Activated T-cell treated with anti-CD3 and anti-CD28 coated beads, Interleukin-2, amount 50 U/mL, for 4 hours (primary cell): ENCODE results near the gene PPIF. TPM values are rescaled to one million over a fixed set of nuclear protein-coding genes. Genes with fewer than 3 reads are reported as not detected.

Experiments used
- ATAC-seq, 2 donors: fragments of 200-7000 bp; cut with Tn5 transposase; one replicate each; pipeline ENCODE4 v1.10.0; 2021
- DNase-seq: peaks from one replicate; pipeline ENCODE4 v3.0.0-alpha.2; 2020
- H3K27me3 Mint-ChIP-seq: one replicate; pipeline ENCODE4 v1.8.0; 2021; ENCODE audit warnings: low read depth, mixed read lengths
- H3K36me3 Mint-ChIP-seq: one replicate; pipeline ENCODE4 v1.8.0; 2022; ENCODE audit warnings: mixed read lengths; ENCODE audit not compliant: insufficient read depth
- H3K4me1 Mint-ChIP-seq: one replicate; pipeline ENCODE4 v1.8.0; 2021; ENCODE audit warnings: low read depth, mixed read lengths
- H3K4me3 Mint-ChIP-seq: one replicate; pipeline ENCODE4 v1.8.0; 2021; ENCODE audit warnings: mild to moderate bottlenecking, moderate library complexity, mixed read lengths
- H3K9me3 Mint-ChIP-seq: one replicate; pipeline ENCODE4 v1.8.0; 2021; ENCODE audit warnings: mixed read lengths
- total RNA-seq, 3 donors: library from RNA; stranded (reverse); gene quantifications; one replicate each; pipeline ENCODE4 v1.2.1, GENCODE V29; 2021

PPIF gene
- total RNA-seq, 3 donors from 2014 or later: 199 to 232 (median 203) TPM

DNA sequence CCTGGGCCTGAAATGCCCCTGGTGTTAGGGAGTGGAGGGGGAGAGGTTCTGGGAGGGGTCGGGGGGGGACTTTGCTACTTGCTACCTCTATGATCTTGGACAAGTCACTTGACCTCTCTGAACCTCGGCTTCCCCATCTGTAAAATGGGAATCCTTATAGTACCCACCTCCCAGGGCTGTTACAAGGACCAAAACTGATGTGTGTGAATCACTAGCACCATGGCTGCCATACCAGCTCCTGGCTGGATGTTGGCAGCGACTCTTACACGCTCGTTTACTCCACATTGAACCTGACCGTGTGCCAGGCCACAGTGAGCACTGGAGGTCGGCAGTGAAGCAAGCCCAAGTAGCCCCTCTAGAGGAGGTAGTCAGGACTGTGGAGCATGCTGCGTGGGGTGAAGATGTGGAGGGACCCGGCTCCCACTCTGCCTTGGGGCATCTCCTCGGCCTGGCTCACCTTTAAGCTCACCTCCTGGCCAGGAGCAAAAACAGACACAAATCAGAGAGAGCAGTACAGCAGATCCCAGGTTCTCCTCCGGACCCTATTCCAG, 28.9 kb downstream of the PPIF start:
- Mint-ChIP-seq H3K36me3 (no peaks in the 10 kb centered on the region), H3K4me1 (peaks cover 3% of the 10 kb centered on the region), H3K27me3 (no peaks in the 10 kb centered on the region), H3K4me3 (no peak overlapping the region), H3K9me3 (peaks cover 5% of the 10 kb centered on the region)
- DNase-seq (no peak), ATAC-seq (no peak)

DNA sequence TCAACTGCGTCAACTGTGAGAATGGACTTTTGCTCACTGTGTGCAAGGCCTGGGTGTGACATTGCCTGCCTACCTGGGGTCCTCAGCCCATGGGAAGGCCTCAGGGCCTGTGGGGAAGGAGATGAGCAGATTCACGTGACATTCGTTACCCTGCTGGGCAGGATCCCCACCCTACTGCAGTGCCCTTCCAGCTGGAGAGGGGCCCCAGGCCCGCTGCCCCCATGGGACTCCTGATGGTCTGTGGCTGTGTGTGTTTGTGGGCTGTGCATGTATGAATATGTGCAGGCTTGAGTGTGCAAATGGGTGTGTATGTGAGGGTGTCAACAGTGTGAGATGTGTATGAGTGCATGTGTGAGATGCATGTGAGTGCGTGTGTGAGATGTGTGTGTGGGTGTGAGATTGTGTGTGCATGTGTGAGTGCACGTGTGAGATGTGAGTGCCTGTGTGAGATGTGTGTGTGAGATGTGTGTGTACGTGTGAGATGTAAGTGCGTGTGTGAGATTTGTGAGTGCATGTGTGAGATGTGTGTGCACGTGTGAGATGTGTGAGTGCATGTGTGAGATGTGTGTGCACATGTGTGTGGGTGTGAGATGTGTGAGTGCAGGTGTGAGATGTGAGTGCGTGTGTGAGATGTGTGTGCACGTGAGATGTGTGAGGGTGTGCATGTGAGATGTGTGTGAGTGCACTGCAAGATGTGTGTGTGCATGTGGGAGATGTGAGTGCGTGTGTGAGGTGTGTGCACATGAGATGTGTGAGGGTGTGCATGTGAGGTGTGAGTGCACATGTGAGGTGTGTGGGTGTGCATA, 29.7 kb downstream of the PPIF start:
- H3K9me3 Mint-ChIP-seq: no peaks in the 10 kb centered on the region
- ATAC-seq (no peak), DNase-seq (no peak)
- H3K36me3 Mint-ChIP-seq: no peaks in the 10 kb centered on the region
- H3K27me3 Mint-ChIP-seq: no peaks in the 10 kb centered on the region
- H3K4me3 Mint-ChIP-seq: no peak overlapping the region
- H3K4me1 Mint-ChIP-seq: peaks cover 3% of the 10 kb centered on the region

DNA sequence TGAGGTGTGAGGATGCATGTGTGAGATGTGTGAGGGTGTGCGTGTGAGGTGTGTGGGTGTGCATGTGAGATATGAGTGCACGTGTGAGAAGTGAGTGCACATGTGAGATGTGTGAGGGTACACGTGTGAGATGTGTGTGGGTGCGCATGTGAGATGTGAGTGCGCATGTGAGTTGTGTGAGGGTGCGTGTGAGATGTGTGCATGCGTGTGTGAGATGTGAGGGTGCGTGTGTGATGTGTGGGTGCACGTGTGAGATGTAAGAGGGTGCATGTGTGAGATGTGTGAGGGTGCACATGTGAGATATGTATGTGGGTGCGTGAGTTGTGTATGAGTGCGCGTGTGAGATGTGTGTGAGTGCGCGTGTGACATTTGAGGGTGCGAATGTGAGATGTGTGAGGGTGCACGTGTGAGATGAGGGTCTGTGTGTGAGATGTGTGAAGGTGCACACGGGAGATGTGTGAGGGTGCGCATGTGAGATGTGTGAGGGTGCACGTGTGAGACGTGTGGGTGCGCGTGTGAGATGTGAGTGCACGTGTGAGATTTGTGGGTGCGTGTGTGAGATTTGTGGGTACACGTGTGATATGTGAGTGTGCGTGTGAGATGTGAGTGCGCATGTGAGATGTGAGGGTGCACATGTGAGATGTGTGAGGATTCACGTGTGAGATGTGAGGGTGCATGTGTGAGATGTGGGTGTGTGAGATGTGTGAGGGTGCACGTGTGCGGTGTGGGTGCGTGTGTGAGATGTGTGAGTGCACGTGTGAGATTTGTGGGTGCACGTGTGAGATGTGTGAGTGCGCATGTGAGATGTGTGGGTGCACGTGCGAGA, 30.5 kb downstream of the PPIF start:
- Mint-ChIP-seq H3K36me3 (no peaks in the 10 kb centered on the region), H3K4me3 (no peak overlapping the region), H3K9me3 (no peaks in the 10 kb centered on the region), H3K27me3 (no peaks in the 10 kb centered on the region), H3K4me1 (peaks cover 3% of the 10 kb centered on the region)
- no peak for DNase-seq
- ATAC-seq: no peak

DNA sequence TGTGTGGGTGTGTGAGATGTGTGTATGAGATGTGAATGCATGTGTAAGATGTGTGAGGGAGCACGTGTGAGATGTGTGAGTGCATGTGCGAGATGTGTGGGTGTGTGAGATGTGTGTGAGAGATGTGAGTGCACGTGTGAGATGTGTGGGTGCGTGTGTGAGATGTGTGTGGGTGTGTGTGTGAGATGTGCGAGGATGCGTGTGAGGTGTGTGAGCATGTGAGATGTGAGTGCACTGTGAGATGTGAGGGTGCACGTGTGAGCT, 31.0 kb downstream of the PPIF start:
- no peaks in the 10 kb centered on the region for H3K27me3 Mint-ChIP-seq
- H3K4me3 Mint-ChIP-seq: no peak overlapping the region
- DNase-seq: no peak
- H3K4me1 Mint-ChIP-seq: peaks cover 3% of the 10 kb centered on the region
- ATAC-seq: no peak
- H3K36me3 Mint-ChIP-seq: no peaks in the 10 kb centered on the region
- no peaks in the 10 kb centered on the region for H3K9me3 Mint-ChIP-seq

DNA sequence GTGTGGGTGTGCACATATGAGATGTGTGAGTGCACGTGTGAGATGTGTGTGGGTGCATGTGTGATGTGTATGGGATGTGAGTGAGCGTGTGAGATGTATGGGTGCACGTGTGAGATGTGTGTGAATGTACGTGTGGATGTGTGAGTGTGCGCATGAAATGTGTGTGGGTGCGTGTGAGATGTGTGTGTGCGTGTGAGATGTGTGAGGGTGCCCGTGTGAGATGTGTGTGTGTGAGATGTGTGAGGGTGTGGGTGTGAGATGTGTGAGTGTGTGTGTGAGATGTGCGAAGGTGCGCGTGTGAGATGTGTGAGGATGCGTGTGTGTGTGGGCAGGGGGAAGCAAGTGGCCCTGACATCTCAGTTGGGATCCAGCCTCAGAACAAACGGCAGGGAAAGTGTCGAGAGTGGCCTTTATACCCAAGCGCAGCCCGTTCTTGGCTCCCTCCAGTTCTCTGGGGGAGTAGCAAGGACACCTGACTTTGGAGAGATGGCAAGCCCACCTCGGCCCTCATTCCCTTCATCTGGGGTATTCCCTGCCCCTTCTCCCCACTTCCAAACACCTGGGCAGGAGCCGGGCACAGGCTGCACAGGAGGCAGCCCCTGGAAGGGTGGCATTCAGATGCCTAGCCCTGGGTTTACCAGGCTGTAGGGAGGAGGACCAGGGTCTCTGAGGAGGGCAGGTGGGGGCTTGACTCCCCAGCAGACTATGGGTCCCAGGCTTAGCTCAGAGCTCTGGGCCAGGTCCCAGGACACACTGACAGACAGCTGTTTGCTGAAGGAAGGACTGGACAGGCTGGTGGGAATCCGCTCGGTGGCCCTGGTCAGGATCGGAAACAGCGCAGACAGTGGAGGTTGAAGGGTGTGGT, 31.6 kb downstream of the PPIF start:
- H3K4me1 Mint-ChIP-seq: peaks cover 3% of the 10 kb centered on the region
- ATAC-seq: no peak
- no peaks in the 10 kb centered on the region for H3K27me3 Mint-ChIP-seq
- H3K36me3 Mint-ChIP-seq: no peaks in the 10 kb centered on the region
- H3K4me3 Mint-ChIP-seq: no peak overlapping the region
- H3K9me3 Mint-ChIP-seq: no peaks in the 10 kb centered on the region
- no peak for DNase-seq

GRCh38 chr10:79379512-79380124, 32.3 kb downstream of the PPIF start:
- Mint-ChIP-seq H3K36me3 (no peaks in the 10 kb centered on the region), H3K4me3 (no peak overlapping the region), H3K27me3 (no peaks in the 10 kb centered on the region), H3K9me3 (no peaks in the 10 kb centered on the region), H3K4me1 (peaks cover 2% of the 10 kb centered on the region)
- DNase-seq (no peak), ATAC-seq (no peak)

DNA sequence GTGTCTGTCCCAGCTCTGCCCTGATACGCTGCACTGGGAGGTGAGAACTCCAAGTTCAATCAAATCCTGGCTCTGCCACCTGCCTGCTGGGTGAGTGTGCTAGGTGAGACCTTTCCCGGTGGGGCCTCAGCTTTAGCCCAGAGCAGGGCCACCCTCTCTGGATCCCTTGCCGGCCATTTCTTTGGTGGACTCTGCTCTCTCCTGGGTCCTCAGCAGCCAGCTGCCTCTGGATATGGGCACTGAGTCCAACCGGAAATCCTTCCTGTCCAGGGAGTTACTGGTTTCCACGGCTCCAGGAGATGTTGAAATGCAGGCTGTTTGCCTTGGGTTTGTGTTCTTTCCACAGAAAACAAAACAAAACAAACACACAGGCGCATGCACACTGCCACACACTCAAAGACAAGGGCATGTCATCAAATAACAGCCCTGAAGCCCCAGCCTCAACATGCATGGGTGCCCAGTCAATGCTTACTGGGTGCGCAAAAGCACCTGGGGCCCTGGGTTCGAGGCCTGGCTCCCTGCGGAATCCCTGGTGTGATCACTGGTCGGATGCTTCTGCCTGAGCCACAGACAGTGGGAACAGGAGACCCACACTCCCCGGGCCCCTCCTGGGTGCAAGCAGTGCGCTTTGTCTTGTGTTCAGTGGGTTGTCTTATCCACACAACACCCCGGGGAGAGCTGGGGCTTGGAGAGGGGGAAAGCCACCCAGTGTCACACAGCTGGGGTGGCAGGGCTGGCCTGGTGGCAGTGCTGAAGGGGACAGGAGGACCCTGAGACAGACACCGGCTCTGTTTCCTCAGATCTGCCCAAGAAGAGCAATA, 33.1 kb downstream of the PPIF start:
- Mint-ChIP-seq H3K9me3 (no peaks in the 10 kb centered on the region), H3K4me1 (no peaks in the 10 kb centered on the region), H3K27me3 (no peaks in the 10 kb centered on the region), H3K4me3 (no peak overlapping the region), H3K36me3 (no peaks in the 10 kb centered on the region)
- no peak for DNase-seq
- ATAC-seq: no peak

- H3K4me3 Mint-ChIP-seq: no peak overlapping the region
- no peaks in the 10 kb centered on the region for H3K9me3 Mint-ChIP-seq
- H3K4me1 Mint-ChIP-seq: no peaks in the 10 kb centered on the region
- no peaks in the 10 kb centered on the region for H3K36me3 Mint-ChIP-seq
- no peak for DNase-seq
- no peak for ATAC-seq
- no peaks in the 10 kb centered on the region for H3K27me3 Mint-ChIP-seq
These were observed 33.9 kb downstream of the PPIF start for GRCh38 chr10:79380946-79381721.

DNA sequence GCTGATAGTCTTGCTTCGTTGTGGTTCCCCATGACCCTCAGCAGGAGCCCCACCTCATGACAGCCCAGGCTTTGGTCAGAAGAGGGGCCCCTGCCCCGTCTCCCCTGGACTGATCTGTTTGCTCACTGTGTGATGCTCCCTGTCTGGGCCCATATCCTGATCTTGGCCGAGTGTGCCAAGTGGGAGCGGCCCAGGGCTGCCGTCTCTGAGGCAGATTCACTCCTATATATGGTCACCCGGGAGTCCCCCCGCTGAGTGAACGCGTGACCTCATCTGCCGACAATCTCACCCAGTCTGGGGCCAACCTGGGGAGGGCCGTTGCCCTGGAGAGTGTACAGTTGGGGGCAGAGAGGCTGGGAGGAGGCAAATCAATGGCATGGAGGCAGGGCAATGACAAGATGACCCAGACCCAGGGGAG, 34.5 kb downstream of the PPIF start:
- no peak for ATAC-seq
- Mint-ChIP-seq H3K9me3 (no peaks in the 10 kb centered on the region), H3K4me1 (no peaks in the 10 kb centered on the region), H3K27me3 (no peaks in the 10 kb centered on the region), H3K36me3 (no peaks in the 10 kb centered on the region), H3K4me3 (no peak overlapping the region)
- no peak for DNase-seq

DNA sequence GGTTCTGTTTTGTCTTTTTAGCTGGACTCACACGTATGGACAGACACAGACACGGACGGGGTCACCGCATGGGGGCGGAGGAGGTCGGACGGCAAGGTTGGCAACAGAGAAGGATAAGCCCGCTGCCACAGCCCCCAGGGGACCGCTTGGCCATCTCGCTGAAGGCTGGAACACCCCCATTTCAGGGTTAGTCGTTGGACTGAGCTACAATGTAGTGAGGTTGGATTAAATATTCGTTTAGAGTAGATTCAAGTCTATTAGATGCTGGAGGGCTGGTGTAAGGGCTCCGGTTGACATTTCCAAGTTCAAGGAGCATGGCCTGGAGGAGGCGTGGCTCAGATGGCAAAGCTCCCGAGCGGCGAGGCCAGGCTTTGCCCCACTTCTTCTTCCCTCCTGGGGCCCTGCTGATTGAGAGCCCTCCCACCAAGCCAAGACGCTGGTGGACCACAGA, 35.2 kb downstream of the PPIF start:
- Mint-ChIP-seq H3K9me3 (no peaks in the 10 kb centered on the region), H3K4me3 (no peak overlapping the region), H3K27me3 (no peaks in the 10 kb centered on the region), H3K4me1 (no peaks in the 10 kb centered on the region), H3K36me3 (no peaks in the 10 kb centered on the region)
- DNase-seq: no peak
- ATAC-seq: no peak

DNA sequence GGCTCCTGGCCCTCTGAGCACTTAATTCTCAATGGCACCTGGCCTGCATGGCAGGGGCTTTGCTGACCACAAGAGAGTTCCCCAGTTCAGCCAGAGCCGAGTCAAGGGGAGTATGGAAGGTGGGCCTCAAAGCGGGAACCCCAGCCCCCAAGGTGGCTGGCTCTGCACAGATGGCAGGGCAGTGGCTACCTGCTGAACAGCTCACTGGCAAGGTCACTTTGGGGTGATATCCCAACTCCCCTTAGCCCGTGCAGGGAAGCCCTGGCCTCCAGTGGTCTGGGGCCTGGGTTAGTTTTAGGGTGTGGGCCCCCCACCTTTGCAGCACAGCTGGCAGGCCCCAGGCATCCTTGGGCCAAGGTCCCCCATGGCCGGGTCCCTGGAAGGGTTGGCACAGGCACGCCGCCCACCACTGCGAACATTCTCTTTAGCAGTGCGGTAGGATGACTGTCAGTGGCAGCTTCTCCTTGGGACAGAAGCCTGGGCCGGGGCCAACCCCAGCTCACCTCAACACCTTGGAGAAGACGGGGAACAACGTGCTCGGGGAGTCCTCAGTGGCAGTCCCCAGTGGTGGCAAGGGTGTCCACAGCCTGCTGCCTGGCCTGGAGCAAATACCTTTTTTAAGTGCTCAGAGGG, 36.8 kb downstream of the PPIF start:
- Mint-ChIP-seq H3K4me3 (no peak overlapping the region), H3K36me3 (no peaks in the 10 kb centered on the region), H3K4me1 (no peaks in the 10 kb centered on the region), H3K9me3 (no peaks in the 10 kb centered on the region), H3K27me3 (no peaks in the 10 kb centered on the region)
- no peak for DNase-seq
- no peak for ATAC-seq

- Mint-ChIP-seq H3K9me3 (no peaks in the 10 kb centered on the region), H3K27me3 (no peaks in the 10 kb centered on the region), H3K4me3 (no peak overlapping the region), H3K36me3 (no peaks in the 10 kb centered on the region), H3K4me1 (no peaks in the 10 kb centered on the region)
- no peak for ATAC-seq
- no peak for DNase-seq
These were observed 37.6 kb downstream of the PPIF start for GRCh38 chr10:79384773-79385391.
